Islet precursor cell (in vitro differentiated cells): Measurements from ENCODE around the gene FMO4.
"Not testable (repeated sequence)": the region's sequence is repeated elsewhere in the genome, so short reads cannot be mapped to it uniquely, and the experiment has no call there.

Experiments
- DNase-seq: peaks from one replicate; pipeline ENCODE4 v3.0.0-alpha.2; 2018

Gene FMO4

GRCh38 chr1:171334024-171334640 lies 20.1 kb downstream of the FMO4 start:
- DNase-seq, result no peak

GRCh38 chr1:171335964-171336363 lies 22.0 kb downstream of the FMO4 start:
- no peak for DNase-seq

- not testable (repeated sequence) for DNase-seq
Observed at GRCh38 chr1:171339345-171339744, 25.4 kb downstream of the FMO4 start.

GRCh38 chr1:171343727-171344472 lies 29.9 kb downstream of the FMO4 start:
- no peak for DNase-seq

GRCh38 chr1:171344473-171344820 lies 30.5 kb downstream of the FMO4 start:
- DNase-seq, result no peak

GRCh38 chr1:171345536-171345935 lies 31.6 kb downstream of the FMO4 start:
- DNase-seq, result no peak

- no peak for DNase-seq
Observed at GRCh38 chr1:171346881-171347280, 32.9 kb downstream of the FMO4 start.

- DNase-seq, result no peak
Observed at GRCh38 chr1:171350594-171350993, 36.6 kb downstream of the FMO4 start.

- DNase-seq, result no peak
Observed at GRCh38 chr1:171351961-171352360, 38.0 kb downstream of the FMO4 start.

- DNase-seq, result no peak
Observed at GRCh38 chr1:171352554-171352953, 38.6 kb downstream of the FMO4 start.

GRCh38 chr1:171355727-171356126 lies 41.7 kb downstream of the FMO4 start:
- peak; percentile 63 for DNase-seq

- DNase-seq, result no peak
Observed at GRCh38 chr1:171357179-171357578, 43.2 kb downstream of the FMO4 start.

GRCh38 chr1:171359355-171359648 lies 45.3 kb downstream of the FMO4 start:
- DNase-seq, result not testable (repeated sequence)

GRCh38 chr1:171359731-171360527 lies 45.9 kb downstream of the FMO4 start:
- DNase-seq, result peak; percentile 61

GRCh38 chr1:171366085-171366484 lies 52.1 kb downstream of the FMO4 start:
- no peak for DNase-seq

GRCh38 chr1:171366816-171367215 lies 52.8 kb downstream of the FMO4 start:
- DNase-seq, result no peak

- no peak for DNase-seq
Observed at GRCh38 chr1:171367436-171367835, 53.5 kb downstream of the FMO4 start.

GRCh38 chr1:171372418-171373084 lies 58.6 kb downstream of the FMO4 start:
- no peak for DNase-seq

- DNase-seq, result not testable (repeated sequence)
Observed at GRCh38 chr1:171373357-171374122, 59.6 kb downstream of the FMO4 start.

GRCh38 chr1:171379846-171380245 lies 65.9 kb downstream of the FMO4 start:
- no peak for DNase-seq

GRCh38 chr1:171381866-171382210 lies 67.9 kb downstream of the FMO4 start:
- DNase-seq, result no peak

- no peak for DNase-seq
Observed at GRCh38 chr1:171384496-171384895, 70.5 kb downstream of the FMO4 start.

- no peak for DNase-seq
Observed at GRCh38 chr1:171389171-171389570, 75.2 kb downstream of the FMO4 start.
